T-helper 1 cell (primary cell): ENCODE measurements around the gene NUPR2.
"Not testable (repeated sequence)": the region's sequence is repeated elsewhere in the genome, so short reads cannot be mapped to it uniquely, and the experiment has no call there.

Source experiments
- DNase-seq, 5 donors: peaks; one replicate each; pipeline ENCODE4 v3.0.0-alpha.2; 2012 to 2020
- total RNA-seq, 4 donors: gene quantifications; one replicate each; lab custom pipeline; 2026; lab: John Stamatoyannopoulos, UW

The NUPR2 gene, protein sequence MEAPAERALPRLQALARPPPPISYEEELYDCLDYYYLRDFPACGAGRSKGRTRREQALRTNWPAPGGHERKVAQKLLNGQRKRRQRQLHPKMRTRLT
- 0 to 0.24 (median 0.11) reads per million in 4 donors for total RNA-seq

DNA sequence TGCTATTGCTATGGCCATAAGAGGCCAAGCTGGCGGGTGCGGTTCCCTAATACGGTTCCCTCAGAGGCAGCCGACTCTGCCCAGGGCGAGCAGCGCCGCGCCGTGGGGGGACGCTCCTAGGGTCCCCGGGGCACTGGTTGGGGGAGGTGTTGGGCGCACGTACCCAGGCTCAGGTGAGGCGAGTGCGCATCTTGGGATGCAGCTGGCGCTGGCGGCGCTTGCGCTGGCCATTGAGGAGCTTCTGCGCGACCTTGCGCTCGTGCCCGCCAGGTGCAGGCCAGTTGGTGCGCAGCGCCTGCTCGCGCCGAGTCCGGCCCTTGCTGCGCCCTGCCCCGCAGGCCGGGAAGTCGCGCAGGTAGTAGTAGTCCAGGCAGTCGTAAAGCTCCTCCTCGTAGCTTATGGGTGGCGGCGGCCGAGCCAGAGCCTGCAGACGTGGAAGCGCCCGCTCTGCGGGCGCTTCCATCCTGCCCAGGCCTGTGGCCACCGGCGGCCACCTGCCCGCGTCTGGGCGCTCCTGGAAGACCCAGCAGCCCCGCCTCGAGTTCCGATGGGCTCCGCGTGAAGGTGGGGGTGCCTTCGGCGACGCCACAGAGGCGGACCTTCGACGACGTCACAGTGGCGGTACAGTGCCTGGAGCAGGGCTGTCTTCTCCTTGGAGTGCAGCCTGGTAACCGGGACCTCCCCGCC lies at the start of gene NUPR2:
TSS of gene NUPR2 (minus strand) at position 566 of the 687 bp plus-strand sequence. CDS start at position 463, 103 bp downstream.
- no peak for DNase-seq

GRCh38 chr7:56157238-56157790 lies 41.1 kb upstream of the NUPR2 start:
- DNase-seq, result no peak

- DNase-seq, result not testable (repeated sequence)
Observed at GRCh38 chr7:56131062-56131461, 14.8 kb upstream of the NUPR2 start.

GRCh38 chr7:56127241-56127975 lies 11.2 kb upstream of the NUPR2 start:
- no peak for DNase-seq

DNA sequence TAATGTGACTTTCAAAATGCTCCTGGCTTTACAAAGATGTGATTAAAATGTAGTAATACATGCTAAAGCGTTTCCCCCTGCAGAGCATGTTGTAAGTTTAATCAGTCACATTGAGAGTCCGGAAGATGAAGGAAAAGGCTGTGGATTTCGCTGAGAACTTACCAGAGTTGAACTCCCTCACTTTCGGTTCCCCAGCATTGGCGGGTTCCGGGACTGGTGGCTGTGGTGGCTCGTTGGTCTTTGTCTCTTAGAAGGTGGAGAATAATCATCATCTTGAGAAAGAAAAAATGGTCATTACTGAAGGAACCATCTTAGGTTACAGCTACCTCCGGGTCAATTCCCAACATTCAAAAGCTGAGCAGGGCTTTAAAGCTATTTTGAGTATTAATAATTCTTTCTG lies 9.6 kb upstream of the NUPR2 start:
- DNase-seq, result no peak

GRCh38 chr7:56124981-56125380 lies 8.8 kb upstream of the NUPR2 start:
- DNase-seq, result no peak

GRCh38 chr7:56121440-56121839 lies 5.2 kb upstream of the NUPR2 start:
- no peak for DNase-seq

DNA sequence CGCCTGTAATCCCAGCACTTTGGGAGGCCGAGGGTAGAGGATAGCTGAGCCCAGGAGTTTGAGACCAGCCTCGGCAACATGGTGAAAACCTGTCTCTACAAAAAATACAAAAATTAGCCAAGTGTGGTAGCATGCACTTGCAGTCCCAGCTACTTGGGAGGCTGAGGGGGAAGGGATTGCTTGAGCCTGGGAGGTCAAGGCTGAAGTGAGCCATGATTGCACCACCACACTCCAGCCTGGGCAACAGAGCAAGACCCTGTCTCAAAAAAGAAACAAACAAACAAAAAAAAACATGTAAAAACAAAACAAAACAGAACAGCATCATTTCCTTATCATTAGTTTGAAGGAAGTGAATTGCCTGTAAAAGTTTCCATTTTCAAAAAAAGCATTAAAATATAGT lies 4.0 kb downstream of the NUPR2 start:
- not testable (repeated sequence) for DNase-seq

DNA sequence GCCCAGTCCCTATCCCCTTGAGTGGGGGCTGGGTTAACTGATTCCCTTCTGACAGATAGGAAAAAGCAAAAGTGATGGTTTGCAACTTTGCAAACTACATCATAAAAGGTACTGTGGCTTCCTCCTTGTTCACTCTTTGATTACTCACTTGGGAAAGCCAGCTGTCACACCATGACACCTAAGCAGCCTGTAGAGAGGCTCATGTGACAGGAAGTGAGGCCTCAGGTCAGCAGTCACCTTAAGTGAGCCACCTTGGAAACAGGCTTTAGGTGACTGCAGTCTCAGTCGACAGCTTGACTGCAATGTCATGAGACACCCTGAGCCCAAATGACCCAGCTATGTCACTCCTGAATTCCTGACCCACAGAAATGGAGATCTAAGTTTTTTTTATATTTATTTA lies 5.6 kb downstream of the NUPR2 start:
- no peak for DNase-seq

GRCh38 chr7:56107954-56108258 lies 8.3 kb downstream of the NUPR2 start:
- DNase-seq, result no peak

GRCh38 chr7:56106108-56107073 lies 9.8 kb downstream of the NUPR2 start, which contains the start of gene CHCHD2:
Gene CHCHD2, minus strand, starts transcription at chr7:56106476. Its CDS starts 63 bp downstream, at chr7:56106413.
- peak; percentile 88 to 99 (median 90) for DNase-seq

DNA sequence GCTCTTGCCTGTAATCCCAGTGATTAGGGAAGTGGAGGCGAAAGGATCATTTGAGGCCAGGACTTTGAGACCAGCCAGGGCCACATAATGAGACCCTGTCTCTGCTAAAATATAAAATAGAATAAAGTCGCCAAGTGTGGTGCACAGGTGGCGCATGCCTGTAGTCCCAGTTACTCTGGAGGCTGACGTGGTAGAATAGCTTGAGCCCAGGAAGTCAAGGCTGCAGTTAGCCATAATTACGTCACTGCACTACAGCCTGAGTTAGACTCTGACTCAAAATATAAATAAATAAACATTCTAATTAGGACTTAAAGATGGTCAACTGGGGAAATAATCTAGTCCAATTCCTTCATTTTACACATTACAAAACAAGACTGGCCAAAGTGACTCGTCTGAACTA lies 10.7 kb downstream of the NUPR2 start:
- peak in 3 of 5 donors; percentile 24 to 64 (median 29) for DNase-seq

GRCh38 chr7:56104138-56104537 lies 12.1 kb downstream of the NUPR2 start:
- not testable (repeated sequence) for DNase-seq

DNA sequence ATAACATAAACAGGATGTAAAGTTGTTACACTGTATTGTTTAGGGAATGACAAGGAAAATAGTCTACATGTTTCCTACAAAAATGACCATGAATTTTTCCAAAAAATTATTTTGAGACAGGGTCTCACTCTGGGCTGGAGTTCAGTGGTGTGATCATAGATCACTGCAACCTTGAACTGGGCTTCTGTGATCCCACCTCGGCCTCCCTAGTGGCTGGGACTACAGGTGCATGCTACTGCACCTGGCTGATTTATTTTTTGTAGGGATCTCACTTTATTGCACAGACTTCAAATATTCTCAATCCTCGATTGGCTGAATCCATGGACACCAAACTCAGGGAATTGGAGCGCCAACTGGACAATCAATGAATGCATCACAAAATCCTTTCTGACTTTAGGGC lies 16.6 kb downstream of the NUPR2 start:
- no peak for DNase-seq

- DNase-seq, result not testable (repeated sequence)
Observed at GRCh38 chr7:56098187-56099008, 17.8 kb downstream of the NUPR2 start.

DNA sequence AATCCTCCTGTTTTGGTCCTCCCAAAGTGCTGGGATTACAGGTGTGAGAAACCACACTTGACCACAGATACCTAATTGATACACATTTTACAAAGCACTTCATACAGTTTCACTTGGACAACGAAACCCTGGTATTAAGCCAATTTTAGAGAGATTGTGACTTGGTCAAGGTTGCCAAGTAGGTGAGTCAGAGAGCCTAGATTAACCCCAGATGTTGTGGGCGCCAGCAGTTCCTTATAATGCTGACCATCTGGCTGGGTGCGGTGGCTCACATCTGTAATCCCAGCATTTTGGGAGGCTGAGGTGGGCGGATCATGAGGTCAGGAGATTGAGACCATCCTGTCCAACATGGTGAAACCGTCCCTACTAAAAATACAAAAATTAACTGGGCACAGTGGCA lies 18.5 kb downstream of the NUPR2 start:
- DNase-seq, result no peak

GRCh38 chr7:56092789-56093531 lies 23.3 kb downstream of the NUPR2 start, which contains the start of gene PHKG1:
Gene PHKG1, minus strand, starts transcription at chr7:56092952. Its CDS starts 4,011 bp downstream, at chr7:56088941.
- no peak for DNase-seq

DNA sequence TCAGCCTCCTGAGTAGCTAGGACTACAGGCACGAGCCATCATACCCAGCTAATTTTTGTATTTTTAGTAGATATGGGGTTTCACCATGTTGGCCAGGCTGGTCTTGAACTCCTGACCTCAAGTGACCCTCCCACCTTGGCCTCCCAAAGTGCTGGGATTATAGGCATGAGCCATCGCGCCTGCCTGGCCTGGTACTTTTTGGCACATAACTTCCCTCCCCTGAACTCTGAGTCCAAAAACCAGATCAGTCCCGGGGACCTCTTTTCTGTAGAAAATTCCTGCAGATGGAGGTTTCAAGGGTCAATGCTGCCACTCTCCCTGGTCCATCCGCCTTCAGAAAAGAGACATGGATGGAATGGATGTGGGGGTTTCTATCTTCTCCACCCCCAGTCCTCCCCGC lies 23.8 kb downstream of the NUPR2 start:
- not testable (repeated sequence) for DNase-seq

GRCh38 chr7:56091591-56091990 lies 24.6 kb downstream of the NUPR2 start:
- DNase-seq, result no peak

DNA sequence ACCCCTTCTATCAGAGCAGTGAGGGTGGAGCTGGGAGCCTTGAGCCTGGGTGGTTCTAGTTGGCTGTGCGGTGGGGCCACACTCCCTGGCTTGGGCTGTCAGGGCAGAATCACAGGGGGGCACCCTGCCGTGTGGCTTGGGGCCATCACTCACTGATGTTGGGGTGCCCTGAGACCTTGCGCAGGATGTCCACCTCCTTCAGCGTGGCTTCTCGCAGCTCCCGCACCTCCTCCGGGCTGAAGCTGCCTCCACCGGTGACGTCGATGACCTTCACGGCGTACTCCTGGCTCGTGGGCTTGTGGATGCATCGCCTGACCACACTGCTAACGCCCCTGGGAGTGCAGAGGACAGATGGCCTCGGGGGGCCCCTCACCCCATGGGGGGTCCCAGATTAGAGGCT lies 28.8 kb downstream of the NUPR2 start:
- no peak for DNase-seq

- no peak for DNase-seq
Observed at GRCh38 chr7:56086761-56087160, 29.5 kb downstream of the NUPR2 start.
